ENCODE data around the gene CSGALNACT2. TPM values are rescaled to one million over a fixed set of nuclear protein-coding genes. Genes with fewer than 3 reads are reported as not detected.
"Not testable (repeated sequence)": the region's sequence is repeated elsewhere in the genome, so short reads cannot be mapped to it uniquely, and the experiment has no call there.

The CSGALNACT2 gene
- total and polyA plus RNA-seq, 3 donors from 2014 or later, result 13.9 to 17.9 (median 16.7) TPM

- 70 to 97% methylated on average over 1 of the region's 1 CpG for WGBS, 2 donors
- H3K36me3 ChIP-seq (ENCODE audit: low read depth, missing control alignments), result no peaks in the 10 kb centered on the region
- no peak overlapping the region for H3K27ac ChIP-seq
Observed at GRCh38 chr10:43177595-43177994, 39.4 kb downstream of the CSGALNACT2 start.

GRCh38 chr10:43181146-43181545, 42.9 kb downstream of the CSGALNACT2 start:
- H3K36me3 ChIP-seq (ENCODE audit: low read depth, missing control alignments), result no peaks in the 10 kb centered on the region
- no peak overlapping the region for H3K4me3 ChIP-seq
- H3K27me3 ChIP-seq, result no peaks in the 10 kb centered on the region
- intact Hi-C loops (cut with DNase I; ENCODE audit: low total_unique reads), result no loop called here
- no peaks in the 10 kb centered on the region for H3K4me1 ChIP-seq
- DNase-seq, result no peak
- no peaks in the 10 kb centered on the region for H3K9me3 ChIP-seq
- WGBS, 2 donors, result 92 to 100% methylated on average over 1 of the region's 1 CpG
- H3K27ac ChIP-seq, result no peak overlapping the region
- TF ChIP-seq CTCF (IDR thresholded peaks at IDR 0.05), result no peak
- TF ChIP-seq POLR2A (IDR thresholded peaks at IDR 0.05), result no peak

More at GRCh38 chr10:43177595-43177994, 39.4 kb downstream of the CSGALNACT2 start:
- Histone ChIP-seq H3K9me3 (no peaks in the 10 kb centered on the region), H3K27me3 (no peaks in the 10 kb centered on the region), H3K4me3 (no peak overlapping the region), H3K4me1 (no peaks in the 10 kb centered on the region)
- TF ChIP-seq POLR2A (IDR thresholded peaks at IDR 0.05) (no peak), CTCF (IDR thresholded peaks at IDR 0.05) (no peak)
- DNase-seq, result no peak
- intact Hi-C loops (cut with DNase I; ENCODE audit: low total_unique reads), result no loop called here

GRCh38 chr10:43183764-43184163, 45.5 kb downstream of the CSGALNACT2 start:
- H3K27me3 ChIP-seq; H3K4me1 ChIP-seq; DNase-seq; H3K27ac ChIP-seq; H3K9me3 ChIP-seq; H3K36me3 ChIP-seq (ENCODE audit: low read depth, missing control alignments); H3K4me3 ChIP-seq; intact Hi-C loops (cut with DNase I; ENCODE audit: low total_unique reads): not testable (repeated sequence)
- WGBS, 2 donors, result 97 to 98% methylated on average over 3 of the region's 3 CpGs

- no peaks in the 10 kb centered on the region for H3K27me3 ChIP-seq
- H3K9me3 ChIP-seq, result no peaks in the 10 kb centered on the region
- intact Hi-C loops (cut with DNase I; ENCODE audit: low total_unique reads), result no loop called here
- WGBS, 2 donors, result 91 to 96% methylated on average over 4 of the region's 4 CpGs
- DNase-seq, result no peak
- no peak overlapping the region for H3K27ac ChIP-seq
- H3K4me3 ChIP-seq, result no peak overlapping the region
- no peak for TF ChIP-seq POLR2A (IDR thresholded peaks at IDR 0.05)
- TF ChIP-seq CTCF (IDR thresholded peaks at IDR 0.05), result no peak
- no peaks in the 10 kb centered on the region for H3K36me3 ChIP-seq (ENCODE audit: low read depth, missing control alignments)
- H3K4me1 ChIP-seq, result no peaks in the 10 kb centered on the region
Observed at GRCh38 chr10:43186150-43186549, 47.9 kb downstream of the CSGALNACT2 start.

GRCh38 chr10:43187213-43187612, 49.0 kb downstream of the CSGALNACT2 start:
- Histone ChIP-seq H3K36me3 (ENCODE audit: low read depth, missing control alignments) (no peaks in the 10 kb centered on the region), H3K27me3 (no peaks in the 10 kb centered on the region), H3K4me3 (no peak overlapping the region), H3K9me3 (no peaks in the 10 kb centered on the region), H3K4me1 (no peaks in the 10 kb centered on the region), H3K27ac (no peak overlapping the region)
- TF ChIP-seq CTCF (IDR thresholded peaks at IDR 0.05), result no peak
- intact Hi-C loops (cut with DNase I; ENCODE audit: low total_unique reads), result no loop called here
- no peak for DNase-seq
- 96% methylated on average over 3 of the region's 3 CpGs for WGBS, 2 donors

Measured in testis (tissue), 3 donors.